HepG2 (cell line): Measurements from ENCODE around the gene ACTG2. TPM values are rescaled to one million over a fixed set of nuclear protein-coding genes. Genes with fewer than 3 reads are reported as not detected.
"Not testable (repeated sequence)": the region's sequence is repeated elsewhere in the genome, so short reads cannot be mapped to it uniquely, and the experiment has no call there.

ENCODE experiments used
- ATAC-seq: fragments of 200-7000 bp; cut with Tn5 transposase; 3 replicates; pipeline ENCODE4 v1.9.1; 2020; ENCODE audit warnings: mild to moderate bottlenecking, moderate library complexity
- BruUV-seq: library from RNA; stranded (reverse); fragments of 400-500 nt; replicated peaks from 2 replicates; lab custom pipeline; 2021; lab: Mats Ljungman, UMichigan
- CTCF ChIA-PET: fragments of 300-600 bp; formaldehyde crosslinking; extraction: SDS; loops from one replicate; lab custom pipeline; 2021; ENCODE audit warnings: low total read pairs, inconsistent platforms, low intra/inter-chr PET ratio; lab: Yijun Ruan, JAX
- POLR2A ChIA-PET: fragments of 350-600 bp; sonication (Branson Sonifier 250); formaldehyde crosslinking; loops from one replicate; lab custom pipeline; 2020; ENCODE audit warnings: antibody characterized with exemption, inconsistent platforms; lab: Yijun Ruan, JAX
- DNase-seq: peaks from one replicate; pipeline ENCODE4 v3.0.0-alpha.2; 2015; ENCODE audit warnings: low spot score
- FAIRE-seq: peaks from 3 replicates; lab custom pipeline; 2011; peaks lifted over from hg19 to GRCh38; lab: Jason Lieb, UNC
- H2AFZ ChIP-seq: one replicate; pipeline ENCODE4 v1.6.1; 2011; ENCODE audit warnings: low read length, inconsistent platforms
- H3K27ac ChIP-seq: fragments of 300-600 bp; 3 replicates; pipeline ENCODE4 v1.8.0; 2011; ENCODE audit warnings: mixed run types, mild to moderate bottlenecking, mixed read lengths, low read length, inconsistent platforms; ENCODE audit not compliant: insufficient read depth; ENCODE audit errors: extremely low read length
- H3K27me3 ChIP-seq, 2 experiments: fragments of 200-600 bp in 1 of 2; 2 replicates in 1 of 2; 3 replicates in 1 of 2; pipeline versions ENCODE4 v1.6.0 to v1.8.0; 2011; ENCODE audit warnings: low read length in 2 of 2, mild to moderate bottlenecking in 2 of 2, moderate library complexity in 2 of 2, inconsistent platforms in 1 of 2; ENCODE audit not compliant: insufficient read depth in 2 of 2, control insufficient read depth in 1 of 2
- H3K36me3 ChIP-seq, 2 experiments: fragments of 200-600 bp in 1 of 2; replicated peaks in 1 of 2; 2 replicates in 1 of 2; 3 replicates in 1 of 2; pipeline versions ENCODE4 v1.5.1 to v1.8.0; 2011; ENCODE audit warnings: low read length in 2 of 2, inconsistent platforms in 1 of 2; ENCODE audit not compliant: insufficient read depth in 2 of 2, control insufficient read depth in 1 of 2
- H3K4me1 ChIP-seq: 2 replicates; pipeline ENCODE4 v1.5.1; 2012; ENCODE audit warnings: low read length, inconsistent platforms; ENCODE audit not compliant: insufficient read depth
- H3K4me2 ChIP-seq: 2 replicates; pipeline ENCODE4 v1.6.0; 2011; ENCODE audit warnings: low read depth, low read length, inconsistent platforms
- H3K4me3 ChIP-seq, 3 experiments: fragments of 200-600 bp in 1 of 3; sonication (generic), shearing (Covaris generic) in 1 of 3; replicated peaks in 1 of 3; 2 replicates each; pipeline ENCODE4 v1.5.1; 2011 to 2016; ENCODE audit warnings: low read length in 3 of 3, inconsistent platforms in 2 of 3, low read depth in 2 of 3, mild to moderate bottlenecking in 2 of 3, control low read depth in 1 of 3, mixed read lengths in 1 of 3; ENCODE audit not compliant: insufficient read depth in 1 of 3
- H3K79me2 ChIP-seq: one replicate; pipeline ENCODE4 v1.6.1; 2011; ENCODE audit warnings: low read length, inconsistent platforms; ENCODE audit not compliant: insufficient read depth
- H3K9ac ChIP-seq: 2 replicates; pipeline ENCODE4 v1.6.0; 2011; ENCODE audit warnings: mild to moderate bottlenecking, low read depth, low read length, inconsistent platforms; ENCODE audit not compliant: insufficient read depth
- H3K9me3 ChIP-seq: 2 replicates; pipeline ENCODE4 v1.5.1; 2012; ENCODE audit warnings: mild to moderate bottlenecking, low read length
- H4K20me1 ChIP-seq: 2 replicates; pipeline ENCODE4 v1.6.0; 2011; ENCODE audit warnings: inconsistent platforms, mild to moderate bottlenecking, low read length, moderate library complexity; ENCODE audit not compliant: insufficient read depth
- ZMYM3 ChIP-seq: sonication (generic); formaldehyde crosslinking; IDR thresholded peaks from 2 replicates; pipeline ENCODE4 v1.5.1; 2020; ENCODE audit warnings: mild to moderate bottlenecking, missing genetic modification reagents
- WGBS: methylation state at CpG from one replicate; pipeline ENCODE4 v1.1.6; 2017; ENCODE audit warnings: low lambda C conversion rate; 5-methylcytosine and 5-hydroxymethylcytosine counted together
- in situ Hi-C: cut with HindIII; loops from 2 replicates; pipeline ENCODE4 v1.10.0; 2017; ENCODE audit warnings: low pct_unique_long_range_greater_than_20kb; ENCODE audit not compliant: extremely low pct_ligation_motif_present
- intact Hi-C: fragments of 100-400 bp; cut with micrococcal nuclease; formaldehyde crosslinking; loops from one replicate; pipeline ENCODE4 v1.10.0; 2022; ENCODE audit not compliant: unreplicated experiment
- polyA plus RNA-seq, 8 experiments: library from polyadenylated mRNA; depleted of rRNA in 3 of 8; stranded (reverse) in 7 of 8; unstranded in 1 of 8; fragments of >200 nt; fragmentation: Illumina TruSeq in 4 of 8; extraction: Trizol in 4 of 8; gene quantifications; 2 replicates each; pipeline versions ENCODE4 v1.2.1 to v1.2.3, GENCODE V29; 2011 to 2016; ENCODE audit warnings: low read depth in 4 of 8, missing spikeins in 1 of 8, mixed read lengths in 1 of 8; ENCODE audit not compliant: insufficient read depth in 1 of 8
- total RNA-seq, 5 experiments: library from RNA; depleted of rRNA; stranded (reverse); fragments of >200 nt; fragmentation: Illumina TruSeq; extraction: Trizol; gene quantifications; 2 replicates each; pipeline ENCODE4 v1.2.3, GENCODE V29; 2016; ENCODE audit warnings: low read depth in 1 of 5
- TF ChIP-seq, protein P1 (sequence below), 2 experiments: sonication (generic) in 1 of 2; formaldehyde crosslinking in 1 of 2; IDR thresholded peaks; 2 replicates each; pipeline versions ENCODE4 v1.4.0 to v1.6.1; 2018 to 2020; ENCODE audit warnings: missing genetic modification reagents in 2 of 2, borderline replicate concordance in 1 of 2, low read depth in 1 of 2, mild to moderate bottlenecking in 1 of 2, missing biosample characterization in 1 of 2

ACTG2 gene
- total and polyA plus RNA-seq, 2 of the 13 experiments (the other 11 are each of a cell fraction or from before 2014, with no cell fraction given), result 0.13 TPM; not detected in 1

DNA sequence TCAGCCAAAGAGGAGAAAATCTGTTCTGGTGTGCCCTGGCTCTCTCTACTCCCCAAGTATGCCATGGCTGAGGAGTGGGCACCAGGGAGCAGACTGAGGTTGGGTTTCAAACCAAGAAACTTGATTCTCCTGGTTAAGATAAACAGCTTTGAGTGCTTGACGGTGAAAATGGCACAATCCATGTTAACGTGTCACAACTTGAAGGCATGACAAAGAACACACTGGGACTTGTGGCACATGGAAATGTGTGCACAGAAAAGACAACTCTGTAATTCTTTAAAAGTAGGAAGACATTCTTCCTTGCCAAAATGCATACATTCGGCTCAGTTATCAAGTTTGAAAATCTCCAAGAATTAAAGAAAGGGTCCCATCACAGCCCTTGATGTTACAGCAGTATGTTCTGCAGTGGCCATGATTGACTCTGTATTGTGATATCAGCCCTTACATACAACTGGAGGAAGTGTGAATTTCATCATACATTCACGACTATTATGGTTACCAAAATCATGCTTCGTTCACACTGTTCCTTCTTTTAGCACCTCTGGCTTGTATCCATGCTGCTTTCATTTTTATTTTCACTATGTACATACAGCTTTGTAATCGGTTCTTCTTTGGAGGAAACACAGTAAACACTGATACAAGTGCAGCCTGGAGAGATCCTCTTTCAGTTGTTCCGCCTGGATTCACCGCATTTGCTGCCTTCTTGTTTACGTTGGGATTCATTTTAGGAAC lies 15.6 kb upstream of the ACTG2 start (continued):
- TF ChIP-seq, protein P1, sequence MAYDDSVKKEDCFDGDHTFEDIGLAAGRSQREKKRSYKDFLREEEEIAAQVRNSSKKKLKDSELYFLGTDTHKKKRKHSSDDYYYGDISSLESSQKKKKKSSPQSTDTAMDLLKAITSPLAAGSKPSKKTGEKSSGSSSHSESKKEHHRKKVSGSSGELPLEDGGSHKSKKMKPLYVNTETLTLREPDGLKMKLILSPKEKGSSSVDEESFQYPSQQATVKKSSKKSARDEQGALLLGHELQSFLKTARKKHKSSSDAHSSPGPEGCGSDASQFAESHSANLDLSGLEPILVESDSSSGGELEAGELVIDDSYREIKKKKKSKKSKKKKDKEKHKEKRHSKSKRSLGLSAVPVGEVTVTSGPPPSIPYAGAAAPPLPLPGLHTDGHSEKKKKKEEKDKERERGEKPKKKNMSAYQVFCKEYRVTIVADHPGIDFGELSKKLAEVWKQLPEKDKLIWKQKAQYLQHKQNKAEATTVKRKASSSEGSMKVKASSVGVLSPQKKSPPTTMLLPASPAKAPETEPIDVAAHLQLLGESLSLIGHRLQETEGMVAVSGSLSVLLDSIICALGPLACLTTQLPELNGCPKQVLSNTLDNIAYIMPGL (CRISPR knock-in tag; IDR thresholded peaks at IDR 0.05; ENCODE audit: borderline replicate concordance in 1 of 2, low read depth in 1 of 2), result no peak
- TF ChIP-seq, all 625 proteins: peak for 0

DNA sequence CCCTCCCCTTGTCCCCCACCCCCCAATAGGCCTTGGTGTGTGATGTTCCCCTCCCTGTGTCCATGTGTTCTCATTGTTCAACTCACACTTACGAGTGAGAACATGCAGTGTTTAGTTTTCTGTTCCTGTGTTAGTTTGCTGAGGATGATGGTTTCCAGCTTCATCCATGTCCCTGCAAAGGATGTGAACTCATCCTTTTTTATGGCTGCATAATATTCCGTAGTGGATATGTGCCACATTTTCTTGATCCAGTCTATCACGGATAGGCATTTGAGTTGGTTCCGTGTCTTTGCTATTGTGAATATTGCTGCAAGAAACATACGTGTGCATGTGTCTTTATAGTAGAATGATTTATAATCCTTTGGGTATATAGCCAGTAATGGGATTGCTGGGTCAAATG lies 14.8 kb upstream of the ACTG2 start:
- POLR2A ChIA-PET, H3K79me2 ChIP-seq, intact Hi-C loops, DNase-seq, H3K36me3 ChIP-seq, BruUV-seq, ATAC-seq, FAIRE-seq, H3K27me3 ChIP-seq: not testable (repeated sequence)
- 0 out of 2 replicates have a peak, but pooled peaks have one; percentile 12 for TF ChIP-seq ZMYM3 (CRISPR knock-in tag)
- TF ChIP-seq, all 625 proteins: peak for 1; not testable (repeated sequence) for 624
- Histone ChIP-seq H3K4me2 (peak overlapping the region; percentile 58; the same call in 1 of the 2 replicates), H3K4me1 (peaks cover 25% of the 10 kb centered on the region)
- CTCF ChIA-PET, H3K27ac ChIP-seq, H2AFZ ChIP-seq, H3K9ac ChIP-seq, H3K4me3 ChIP-seq, H4K20me1 ChIP-seq, H3K9me3 ChIP-seq, in situ Hi-C loops: not testable (repeated sequence)
- 68% methylated on average over 5 of the region's 5 CpGs for WGBS
